Liver (tissue), 3 donors: ENCODE measurements around the gene NFIA.

Source experiments
- CTCF ChIP-seq: fragments of 150-350 bp; IDR thresholded peaks from 2 replicates; pipeline ENCODE4 v1.5.1; 2017; ENCODE audit warnings: improper control_type of control experiment, low read depth, low read length; ENCODE audit not compliant: missing input control
- MAX ChIP-seq: IDR thresholded peaks from 2 replicates; pipeline ENCODE4 v1.6.1; 2016; ENCODE audit warnings: antibody characterized with exemption
- TAF1 ChIP-seq: conservative IDR thresholded peaks from 2 replicates; pipeline ENCODE4 v1.6.1; 2016; ENCODE audit warnings: antibody characterized with exemption, mild to moderate bottlenecking
- YY1 ChIP-seq: IDR thresholded peaks from 2 replicates; pipeline ENCODE4 v1.6.1; 2016; ENCODE audit warnings: antibody characterized with exemption, mild to moderate bottlenecking
- donor health status: healthy.
- donor health status: healthy.

- TF ChIP-seq CTCF (no peak), TAF1 (no peak), MAX (no peak), YY1 (no peak)
Measured at GRCh38 chr1:61186753-61187152, 104.4 kb downstream of the NFIA start.
